ENCODE data around the gene ARNT2. TPM values are rescaled to one million over a fixed set of nuclear protein-coding genes. Genes with fewer than 3 reads are reported as not detected.

ARNT2 gene
- total RNA-seq, 2 experiments from 2014 or later, result not detected

DNA sequence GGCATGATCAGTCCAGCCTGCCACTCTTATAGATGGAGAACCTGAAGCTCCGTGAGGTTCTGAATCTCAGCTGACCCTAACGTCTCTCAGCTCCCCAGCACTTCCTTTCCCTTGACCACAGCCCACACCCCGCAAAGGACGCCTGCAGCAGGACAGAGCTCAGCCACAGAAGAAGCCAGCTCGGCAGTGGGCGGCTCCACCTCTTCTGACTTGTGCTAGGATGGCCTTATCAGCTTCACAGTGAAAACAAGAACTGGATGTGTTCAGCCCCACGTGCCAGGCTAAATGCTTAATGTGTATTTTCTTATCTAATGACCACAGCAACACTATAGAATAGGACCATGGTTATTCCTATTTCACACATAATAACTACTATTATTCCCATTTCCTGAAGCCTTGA is 127.6 kb downstream of the ARNT2 start:
- no peak overlapping the region for H3K27ac ChIP-seq (ENCODE audit: low read depth, low read length, poor library complexity, severe bottlenecking)
- TF ChIP-seq, protein P1, sequence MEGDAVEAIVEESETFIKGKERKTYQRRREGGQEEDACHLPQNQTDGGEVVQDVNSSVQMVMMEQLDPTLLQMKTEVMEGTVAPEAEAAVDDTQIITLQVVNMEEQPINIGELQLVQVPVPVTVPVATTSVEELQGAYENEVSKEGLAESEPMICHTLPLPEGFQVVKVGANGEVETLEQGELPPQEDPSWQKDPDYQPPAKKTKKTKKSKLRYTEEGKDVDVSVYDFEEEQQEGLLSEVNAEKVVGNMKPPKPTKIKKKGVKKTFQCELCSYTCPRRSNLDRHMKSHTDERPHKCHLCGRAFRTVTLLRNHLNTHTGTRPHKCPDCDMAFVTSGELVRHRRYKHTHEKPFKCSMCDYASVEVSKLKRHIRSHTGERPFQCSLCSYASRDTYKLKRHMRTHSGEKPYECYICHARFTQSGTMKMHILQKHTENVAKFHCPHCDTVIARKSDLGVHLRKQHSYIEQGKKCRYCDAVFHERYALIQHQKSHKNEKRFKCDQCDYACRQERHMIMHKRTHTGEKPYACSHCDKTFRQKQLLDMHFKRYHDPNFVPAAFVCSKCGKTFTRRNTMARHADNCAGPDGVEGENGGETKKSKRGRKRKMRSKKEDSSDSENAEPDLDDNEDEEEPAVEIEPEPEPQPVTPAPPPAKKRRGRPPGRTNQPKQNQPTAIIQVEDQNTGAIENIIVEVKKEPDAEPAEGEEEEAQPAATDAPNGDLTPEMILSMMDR (conservative IDR thresholded peaks at IDR 0.05; ENCODE audit: low read length), result no peak
- TF ChIP-seq EZH2phosphoT487 (IDR thresholded peaks at IDR 0.05; ENCODE audit: borderline replicate concordance, low read depth, low read length), result no peak
- H3K79me2 ChIP-seq (ENCODE audit: insufficient read depth, low read depth, low read length), result no peaks in the 10 kb centered on the region
- no peaks in the 10 kb centered on the region for H3K4me1 ChIP-seq (ENCODE audit: insufficient read depth, low read length, poor library complexity, severe bottlenecking)
- no peak for DNase-seq (ENCODE audit: low spot score)
- POLR2A ChIA-PET, result interaction anchor here (0.6 kb wide), 1 partner anchor 118 kb away, joined by 6 read pairs; no protein-coding TSS in a partner anchor
- H3K4me3 ChIP-seq (ENCODE audit: low read depth, low read length, poor library complexity, severe bottlenecking), result no peak overlapping the region
- no TSS peak for BruUV-seq (replicated peaks)
- no peak overlapping the region for H2AFZ ChIP-seq (ENCODE audit: low read length)
- intact Hi-C loops (cut with micrococcal nuclease; ENCODE audit: unreplicated experiment), result no loop called here
- CTCF ChIA-PET (ENCODE audit: unreplicated experiment), result no interaction called here
- H4K20me1 ChIP-seq (ENCODE audit: insufficient read depth, low read length), result no peaks in the 10 kb centered on the region
- H3K9me3 ChIP-seq (ENCODE audit: low read length), result no peaks in the 10 kb centered on the region
- no peak overlapping the region for H3K4me2 ChIP-seq (ENCODE audit: low read length)
- no peaks in the 10 kb centered on the region for H3K9me2 ChIP-seq (ENCODE audit: insufficient read depth, low read length)
- H3K36me3 ChIP-seq (ENCODE audit: insufficient read depth, low read length), result no peaks in the 10 kb centered on the region

DNA sequence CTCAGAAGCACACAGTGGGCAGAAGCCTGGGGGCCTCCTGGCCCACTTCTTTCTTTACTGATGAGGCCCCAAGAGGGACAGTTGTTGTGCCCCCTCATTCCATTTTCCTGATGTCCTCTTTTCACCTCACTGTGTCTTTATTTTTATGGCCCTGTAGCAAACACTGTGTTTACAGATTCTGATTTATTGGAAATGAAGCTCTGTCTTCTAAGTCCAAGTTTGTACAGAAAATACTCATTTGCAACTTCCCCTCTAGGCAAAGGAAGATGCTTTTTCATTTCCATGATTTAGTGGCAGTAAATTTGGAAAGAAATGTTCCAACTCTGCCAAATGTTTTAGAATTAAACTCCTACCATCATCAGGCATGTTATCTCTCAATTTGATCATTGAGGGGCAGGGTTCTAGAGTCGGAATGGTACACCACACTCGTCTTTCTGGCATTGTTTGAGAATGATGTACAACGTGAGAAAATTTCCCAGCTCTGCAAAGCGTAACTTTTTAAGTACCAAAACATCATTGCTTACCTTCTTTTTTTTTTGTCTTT is 129.7 kb downstream of the ARNT2 start:
- TF ChIP-seq, protein P1 (conservative IDR thresholded peaks at IDR 0.05; ENCODE audit: low read length), result no peak
- TF ChIP-seq EZH2phosphoT487 (IDR thresholded peaks at IDR 0.05; ENCODE audit: borderline replicate concordance, low read depth, low read length), result no peak
- POLR2A ChIA-PET, result no interaction called here
- no peaks in the 10 kb centered on the region for H3K36me3 ChIP-seq (ENCODE audit: insufficient read depth, low read length)
- H3K79me2 ChIP-seq (ENCODE audit: insufficient read depth, low read depth, low read length), result no peaks in the 10 kb centered on the region
- H3K9me2 ChIP-seq (ENCODE audit: insufficient read depth, low read length), result no peaks in the 10 kb centered on the region
- H3K4me1 ChIP-seq (ENCODE audit: insufficient read depth, low read length, poor library complexity, severe bottlenecking), result no peaks in the 10 kb centered on the region
- CTCF ChIA-PET (ENCODE audit: unreplicated experiment), result no interaction called here
- H2AFZ ChIP-seq (ENCODE audit: low read length), result no peak overlapping the region
- intact Hi-C loops (cut with micrococcal nuclease; ENCODE audit: unreplicated experiment), result no loop called here
- H3K9me3 ChIP-seq (ENCODE audit: low read length), result no peaks in the 10 kb centered on the region
- BruUV-seq (replicated peaks), result no TSS peak
- no peaks in the 10 kb centered on the region for H4K20me1 ChIP-seq (ENCODE audit: insufficient read depth, low read length)
- H3K4me3 ChIP-seq (ENCODE audit: low read depth, low read length, poor library complexity, severe bottlenecking), result no peak overlapping the region
- H3K4me2 ChIP-seq (ENCODE audit: low read length), result no peak overlapping the region
- DNase-seq (ENCODE audit: low spot score), result no peak
- no peak overlapping the region for H3K27ac ChIP-seq (ENCODE audit: low read depth, low read length, poor library complexity, severe bottlenecking)

DNA sequence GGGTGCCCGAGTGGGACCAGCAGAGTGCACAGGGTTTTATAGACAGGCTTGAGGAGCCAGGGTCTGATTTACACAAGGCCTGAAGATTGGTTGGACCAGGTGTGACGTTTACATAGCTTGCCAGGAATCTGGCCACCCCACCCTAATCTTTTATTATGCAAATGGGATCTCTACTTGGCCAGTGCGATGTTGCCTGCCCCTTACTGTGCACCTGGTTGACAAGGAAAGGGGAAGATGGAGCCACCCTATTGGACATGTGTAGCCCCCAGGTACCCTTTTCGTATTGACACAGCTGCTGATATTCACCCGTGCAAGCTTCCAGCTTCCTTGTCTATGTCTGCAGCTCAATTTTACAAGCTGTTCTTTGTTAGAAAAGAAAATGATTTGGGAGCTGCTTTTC is 132.0 kb downstream of the ARNT2 start:
- Histone ChIP-seq H3K27ac (ENCODE audit: low read depth, low read length, poor library complexity, severe bottlenecking) (no peak overlapping the region), H3K4me3 (ENCODE audit: low read depth, low read length, poor library complexity, severe bottlenecking) (no peak overlapping the region), H2AFZ (ENCODE audit: low read length) (no peak overlapping the region), H3K4me2 (ENCODE audit: low read length) (no peak overlapping the region), H4K20me1 (ENCODE audit: insufficient read depth, low read length) (no peaks in the 10 kb centered on the region), H3K36me3 (ENCODE audit: insufficient read depth, low read length) (no peaks in the 10 kb centered on the region), H3K9me3 (ENCODE audit: low read length) (no peaks in the 10 kb centered on the region), H3K79me2 (ENCODE audit: insufficient read depth, low read depth, low read length) (no peaks in the 10 kb centered on the region), H3K4me1 (ENCODE audit: insufficient read depth, low read length, poor library complexity, severe bottlenecking) (no peaks in the 10 kb centered on the region), H3K9me2 (ENCODE audit: insufficient read depth, low read length) (no peaks in the 10 kb centered on the region)
- no peak for TF ChIP-seq EZH2phosphoT487 (IDR thresholded peaks at IDR 0.05; ENCODE audit: borderline replicate concordance, low read depth, low read length)
- TF ChIP-seq, protein P1 (conservative IDR thresholded peaks at IDR 0.05; ENCODE audit: low read length), result no peak
- ChIA-PET POLR2A (interaction anchor here (0.7 kb wide), 1 partner anchor 1222 kb away, joined by 3 read pairs; no protein-coding TSS in a partner anchor), CTCF (ENCODE audit: unreplicated experiment) (no interaction called here)
- intact Hi-C loops (cut with micrococcal nuclease; ENCODE audit: unreplicated experiment), result no loop called here
- DNase-seq (ENCODE audit: low spot score), result no peak
- BruUV-seq (replicated peaks), result no TSS peak

Data from OCI-LY7 (cell line).